Measurements from ENCODE around the gene PLA2G4A. TPM values are rescaled to one million over a fixed set of nuclear protein-coding genes. Genes with fewer than 3 reads are reported as not detected.

PLA2G4A gene
- total and polyA plus RNA-seq, 7 donors = 0.24 to 0.71 (median 0.44) TPM

DNA sequence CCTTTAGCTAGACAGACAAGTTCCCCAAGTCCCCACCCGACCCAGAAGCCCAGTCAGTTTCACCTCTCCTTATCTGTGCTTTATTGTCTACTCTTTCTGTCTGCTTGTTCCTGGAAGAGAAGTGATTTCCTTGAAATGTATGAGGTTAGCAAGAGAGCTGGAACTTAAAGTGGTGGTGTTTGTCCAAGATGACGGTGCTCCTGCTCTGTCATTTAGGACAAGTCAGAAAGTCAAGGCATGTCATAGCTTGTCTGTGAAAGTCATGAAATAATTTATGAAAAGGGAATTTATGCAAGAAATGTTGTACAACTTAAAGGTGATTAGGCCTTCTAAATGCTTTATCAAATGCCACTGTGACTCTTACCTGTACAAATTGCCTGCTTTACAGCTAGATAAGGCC is 178.1 kb downstream of the PLA2G4A start:
- Histone ChIP-seq H3K27me3 (ENCODE audit: insufficient read depth in 3 of 3, low read length in 2 of 3) (no peaks in the 10 kb centered on the region), H3K4me1 (no peaks in the 10 kb centered on the region), H3K36me3 (ENCODE audit: insufficient read depth in 1 of 2, low read depth in 1 of 2) (no peaks in the 10 kb centered on the region), H3K27ac (no peak overlapping the region), H3K4me3 (no peak overlapping the region), H3K9me3 (peaks cover 3% of the 10 kb centered on the region)
- 71 to 79% (median 76%) methylated on average over 2 of the region's 2 CpGs for WGBS, 3 donors
- DNase-seq = no peak
- intact Hi-C loops (cut with DNase I) = no loop called here
- no peak for ATAC-seq
- TF ChIP-seq, protein P1, sequence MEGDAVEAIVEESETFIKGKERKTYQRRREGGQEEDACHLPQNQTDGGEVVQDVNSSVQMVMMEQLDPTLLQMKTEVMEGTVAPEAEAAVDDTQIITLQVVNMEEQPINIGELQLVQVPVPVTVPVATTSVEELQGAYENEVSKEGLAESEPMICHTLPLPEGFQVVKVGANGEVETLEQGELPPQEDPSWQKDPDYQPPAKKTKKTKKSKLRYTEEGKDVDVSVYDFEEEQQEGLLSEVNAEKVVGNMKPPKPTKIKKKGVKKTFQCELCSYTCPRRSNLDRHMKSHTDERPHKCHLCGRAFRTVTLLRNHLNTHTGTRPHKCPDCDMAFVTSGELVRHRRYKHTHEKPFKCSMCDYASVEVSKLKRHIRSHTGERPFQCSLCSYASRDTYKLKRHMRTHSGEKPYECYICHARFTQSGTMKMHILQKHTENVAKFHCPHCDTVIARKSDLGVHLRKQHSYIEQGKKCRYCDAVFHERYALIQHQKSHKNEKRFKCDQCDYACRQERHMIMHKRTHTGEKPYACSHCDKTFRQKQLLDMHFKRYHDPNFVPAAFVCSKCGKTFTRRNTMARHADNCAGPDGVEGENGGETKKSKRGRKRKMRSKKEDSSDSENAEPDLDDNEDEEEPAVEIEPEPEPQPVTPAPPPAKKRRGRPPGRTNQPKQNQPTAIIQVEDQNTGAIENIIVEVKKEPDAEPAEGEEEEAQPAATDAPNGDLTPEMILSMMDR (IDR thresholded peaks at IDR 0.05) = no peak

DNA sequence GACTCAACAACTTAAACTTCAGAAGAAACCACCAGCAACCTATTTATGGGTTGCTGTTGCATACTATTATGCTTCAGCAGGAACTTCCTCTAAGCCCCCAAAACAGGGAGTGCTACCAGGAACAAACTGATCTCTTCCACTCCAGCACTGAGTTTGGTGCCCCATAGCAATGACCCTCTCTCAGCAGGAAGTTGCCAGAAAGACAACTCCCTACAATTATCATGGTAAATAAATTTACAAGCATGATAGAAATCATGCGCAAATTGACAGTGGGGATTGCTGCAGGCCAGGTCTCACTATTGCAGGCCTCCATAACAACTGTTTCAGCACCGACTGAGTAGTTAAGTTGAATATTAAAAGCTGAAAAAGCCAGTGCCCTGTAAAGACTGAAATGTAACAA is 180.6 kb downstream of the PLA2G4A start:
- Histone ChIP-seq H3K4me3 (no peak overlapping the region), H3K27ac (no peak overlapping the region), H3K4me1 (no peaks in the 10 kb centered on the region), H3K36me3 (ENCODE audit: insufficient read depth in 1 of 2, low read depth in 1 of 2) (no peaks in the 10 kb centered on the region), H3K27me3 (ENCODE audit: insufficient read depth in 3 of 3, low read length in 2 of 3) (no peaks in the 10 kb centered on the region), H3K9me3 (peaks cover 3% of the 10 kb centered on the region)
- TF ChIP-seq, protein P1 (IDR thresholded peaks at IDR 0.05) = no peak
- 47 to 59% (median 55%) methylated on average over 2 of the region's 2 CpGs for WGBS, 3 donors
- no peak for ATAC-seq
- intact Hi-C loops (cut with DNase I) = no loop called here
- no peak for DNase-seq

DNA sequence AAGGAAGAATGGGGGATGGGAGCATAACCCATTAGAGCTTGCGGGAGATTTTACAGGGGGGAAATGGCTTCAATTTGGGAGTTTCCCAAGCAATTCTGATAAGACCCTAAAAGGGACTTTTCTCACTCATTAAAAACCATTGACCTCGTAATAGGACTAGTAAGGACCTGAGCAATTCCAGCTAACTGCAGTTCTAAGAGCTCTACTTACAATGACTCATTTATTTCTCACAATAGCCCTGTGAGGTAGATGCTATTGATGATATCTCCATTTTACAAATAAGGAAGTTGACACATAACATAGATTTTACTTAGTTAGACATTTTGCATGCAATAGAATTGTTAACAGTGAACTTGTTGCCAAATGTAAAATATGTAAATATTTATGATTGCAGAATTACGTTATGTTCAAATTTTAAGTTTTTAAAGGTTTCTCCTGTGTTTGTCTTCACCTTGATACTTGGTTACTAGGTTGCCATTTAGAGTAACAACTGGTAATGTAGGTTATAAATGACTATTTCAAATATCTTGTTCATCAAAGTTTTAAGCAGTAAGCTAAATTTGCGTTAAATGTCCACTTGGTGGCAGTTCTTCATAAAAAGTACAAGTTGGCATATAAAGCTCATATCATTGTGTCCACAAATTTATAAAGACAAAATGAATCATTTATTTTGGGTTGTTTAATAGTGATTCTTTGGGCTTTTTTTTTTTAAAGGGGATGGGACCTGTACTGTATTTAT is 182.0 kb downstream of the PLA2G4A start:
- H3K9me3 ChIP-seq = peaks cover 3% of the 10 kb centered on the region
- WGBS, 3 donors = 72 to 80% (median 77%) methylated on average over 4 of the region's 4 CpGs
- no peak overlapping the region for H3K4me3 ChIP-seq
- intact Hi-C loops (cut with DNase I) = no loop called here
- no peak overlapping the region for H3K27ac ChIP-seq
- DNase-seq (no peak), ATAC-seq (no peak)
- H3K36me3 ChIP-seq (ENCODE audit: insufficient read depth in 1 of 2, low read depth in 1 of 2) = no peaks in the 10 kb centered on the region
- no peaks in the 10 kb centered on the region for H3K27me3 ChIP-seq (ENCODE audit: insufficient read depth in 3 of 3, low read length in 2 of 3)
- TF ChIP-seq, protein P1 (IDR thresholded peaks at IDR 0.05) = no peak
- no peaks in the 10 kb centered on the region for H3K4me1 ChIP-seq

DNA sequence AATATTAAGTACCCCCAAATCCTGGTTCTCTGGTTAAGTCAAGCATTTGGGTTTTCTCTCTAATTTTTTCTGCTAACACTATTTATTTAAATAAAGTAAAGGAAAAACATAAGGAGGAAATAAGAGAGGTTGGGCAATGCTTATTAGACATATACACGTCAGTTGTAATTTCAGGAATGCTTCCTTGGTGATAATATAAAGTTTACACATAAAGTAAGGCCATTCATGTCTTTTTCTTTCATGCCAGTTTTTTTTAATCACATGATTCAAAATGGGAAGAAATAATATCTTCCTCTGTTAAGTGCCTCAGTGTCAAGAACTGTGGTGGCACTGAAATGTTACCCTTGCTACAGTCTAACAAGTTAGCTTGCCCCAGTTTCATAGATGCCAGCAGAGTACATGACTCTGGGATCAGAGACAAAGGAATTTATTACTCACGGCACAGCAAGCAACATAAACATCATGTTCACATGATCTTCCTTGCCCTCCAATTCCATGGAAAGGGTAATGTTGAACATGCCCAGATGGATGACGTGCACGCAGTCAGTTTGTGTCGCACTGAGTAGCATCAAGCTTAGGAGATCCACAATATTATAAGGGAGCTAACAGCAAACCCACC is 184.9 kb downstream of the PLA2G4A start:
- Histone ChIP-seq H3K4me1 (no peaks in the 10 kb centered on the region), H3K27me3 (ENCODE audit: insufficient read depth in 3 of 3, low read length in 2 of 3) (no peaks in the 10 kb centered on the region), H3K36me3 (ENCODE audit: insufficient read depth in 1 of 2, low read depth in 1 of 2) (no peaks in the 10 kb centered on the region), H3K9me3 (no peaks in the 10 kb centered on the region), H3K27ac (no peak overlapping the region), H3K4me3 (no peak overlapping the region)
- intact Hi-C loops (cut with DNase I) = no loop called here
- TF ChIP-seq, protein P1 (IDR thresholded peaks at IDR 0.05) = no peak
- no peak for ATAC-seq
- WGBS, 3 donors = 81 to 83% (median 82%) methylated on average over 5 of the region's 5 CpGs
- no peak for DNase-seq
